Activated T-helper 2 cell treated with anti-CD3 and anti-CD28 coated beads, Interferon-gamma antibody, Interleukin-2, Interleukin-4, amounts not matched to agents 10 μg/mL and 5 μg/mL and 100 μg/mL, durations not matched to agents 14 hours and 24 hours and 36 hours (primary cell): ENCODE measurements around the gene PRPF40B. TPM values are rescaled to one million over a fixed set of nuclear protein-coding genes. Genes with fewer than 3 reads are reported as not detected.

Experiments used
- DNase-seq: peaks from one replicate; pipeline ENCODE4 v3.0.0; 2021; ENCODE audit warnings: low spot score
- H3K27ac Mint-ChIP-seq: one replicate; pipeline ENCODE4 v1.8.0; 2021; ENCODE audit warnings: mixed read lengths
- H3K27me3 Mint-ChIP-seq: one replicate; pipeline ENCODE4 v1.8.0; 2021; ENCODE audit warnings: low read depth, mixed read lengths
- H3K36me3 Mint-ChIP-seq: one replicate; pipeline ENCODE4 v1.8.0; 2021; ENCODE audit warnings: low read depth, mixed read lengths
- H3K4me1 Mint-ChIP-seq: one replicate; pipeline ENCODE4 v1.8.0; 2021; ENCODE audit warnings: low read depth, mixed read lengths
- H3K4me3 Mint-ChIP-seq: one replicate; pipeline ENCODE4 v1.8.0; 2021; ENCODE audit warnings: low read depth, mild to moderate bottlenecking, moderate library complexity, mixed read lengths
- H3K9me3 Mint-ChIP-seq: one replicate; pipeline ENCODE4 v1.8.0; 2021; ENCODE audit warnings: mixed read lengths
- intact Hi-C: fragments of 100-400 bp; cut with micrococcal nuclease; formaldehyde crosslinking; loops from one replicate; pipeline ENCODE4 v1.15.1; 2023
- total RNA-seq: library from RNA; stranded (reverse); gene quantifications from 2 replicates; pipeline ENCODE4 v1.2.3, GENCODE V29; 2022

PRPF40B gene
- total RNA-seq, 1 donor from 2014 or later, result 13.3 TPM

DNA sequence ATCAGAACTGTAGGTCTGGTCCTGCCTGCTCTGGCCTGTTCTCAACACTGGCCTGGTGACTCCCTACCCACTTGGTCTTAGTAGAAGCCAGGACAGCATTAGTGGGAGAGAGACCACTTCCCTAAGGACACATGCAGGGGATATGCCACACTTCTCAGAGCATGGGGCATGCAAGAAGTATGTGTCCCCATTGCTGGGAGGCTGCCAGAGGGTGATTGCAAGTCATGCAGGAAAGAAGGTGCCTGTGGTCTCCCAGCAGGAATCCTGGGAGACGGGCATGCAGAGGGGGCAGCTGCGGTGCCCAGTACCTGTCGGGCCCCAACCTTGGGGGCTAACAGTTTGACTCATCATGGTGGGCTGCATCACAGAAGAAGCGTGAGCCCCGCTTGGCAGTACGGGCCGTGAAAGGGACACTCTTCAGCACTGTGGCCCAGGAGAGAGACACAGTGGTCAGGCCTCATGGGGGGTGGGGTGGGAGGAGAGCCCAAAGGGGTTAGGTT, 23.0 kb downstream of the PRPF40B start:
- H3K9me3 Mint-ChIP-seq, result no peaks in the 10 kb centered on the region
- no peak for DNase-seq
- peaks cover 57% of the 10 kb centered on the region for H3K36me3 Mint-ChIP-seq
- no peaks in the 10 kb centered on the region for H3K27me3 Mint-ChIP-seq
- no peak overlapping the region for H3K4me3 Mint-ChIP-seq
- H3K27ac Mint-ChIP-seq, result no peak overlapping the region
- intact Hi-C loops, result no loop called here
- peaks cover 10% of the 10 kb centered on the region for H3K4me1 Mint-ChIP-seq

DNA sequence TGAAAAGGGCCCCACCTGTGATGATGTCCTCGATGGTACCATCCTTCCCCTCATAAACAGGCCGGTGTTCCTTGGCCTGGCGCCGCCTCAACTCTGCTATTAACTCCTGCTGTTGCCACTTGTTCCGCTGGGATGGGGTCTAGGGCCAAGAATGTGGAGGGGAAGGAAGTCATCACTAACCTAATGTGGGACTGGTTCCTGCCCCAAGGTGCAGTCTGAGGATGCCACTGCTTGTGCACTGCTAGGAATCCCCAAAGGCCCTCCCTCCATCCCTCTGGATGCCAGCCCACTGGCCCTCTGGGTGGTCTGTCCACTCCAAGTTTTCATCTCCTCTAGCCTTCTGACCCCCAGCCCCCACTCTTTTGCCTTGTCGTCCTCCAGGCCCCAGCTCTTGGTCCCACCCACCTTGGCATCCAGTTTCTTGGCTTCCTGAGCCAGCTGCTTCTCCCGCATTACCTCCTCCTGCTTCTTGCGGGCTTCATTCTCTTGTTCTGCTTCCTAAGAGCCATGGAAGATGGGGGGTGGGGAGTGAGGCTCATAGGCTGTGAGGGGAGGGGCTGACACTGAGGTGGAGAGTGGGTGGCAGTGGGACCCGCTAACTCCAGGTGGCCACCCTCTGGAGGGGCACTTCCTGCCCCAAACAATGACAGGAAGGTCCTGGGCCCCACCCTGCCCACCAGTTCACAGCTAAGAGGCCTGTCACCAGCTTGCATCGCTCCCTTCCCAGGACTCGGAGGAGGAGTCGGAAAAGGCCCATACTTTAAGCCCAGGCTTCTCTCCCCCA, 23.7 kb downstream of the PRPF40B start:
- no peaks in the 10 kb centered on the region for H3K9me3 Mint-ChIP-seq
- no peak overlapping the region for H3K4me3 Mint-ChIP-seq
- H3K27ac Mint-ChIP-seq, result no peak overlapping the region
- no peak for DNase-seq
- H3K36me3 Mint-ChIP-seq, result peaks cover 57% of the 10 kb centered on the region
- intact Hi-C loops, result no loop called here
- H3K4me1 Mint-ChIP-seq, result peaks cover 10% of the 10 kb centered on the region
- no peaks in the 10 kb centered on the region for H3K27me3 Mint-ChIP-seq

DNA sequence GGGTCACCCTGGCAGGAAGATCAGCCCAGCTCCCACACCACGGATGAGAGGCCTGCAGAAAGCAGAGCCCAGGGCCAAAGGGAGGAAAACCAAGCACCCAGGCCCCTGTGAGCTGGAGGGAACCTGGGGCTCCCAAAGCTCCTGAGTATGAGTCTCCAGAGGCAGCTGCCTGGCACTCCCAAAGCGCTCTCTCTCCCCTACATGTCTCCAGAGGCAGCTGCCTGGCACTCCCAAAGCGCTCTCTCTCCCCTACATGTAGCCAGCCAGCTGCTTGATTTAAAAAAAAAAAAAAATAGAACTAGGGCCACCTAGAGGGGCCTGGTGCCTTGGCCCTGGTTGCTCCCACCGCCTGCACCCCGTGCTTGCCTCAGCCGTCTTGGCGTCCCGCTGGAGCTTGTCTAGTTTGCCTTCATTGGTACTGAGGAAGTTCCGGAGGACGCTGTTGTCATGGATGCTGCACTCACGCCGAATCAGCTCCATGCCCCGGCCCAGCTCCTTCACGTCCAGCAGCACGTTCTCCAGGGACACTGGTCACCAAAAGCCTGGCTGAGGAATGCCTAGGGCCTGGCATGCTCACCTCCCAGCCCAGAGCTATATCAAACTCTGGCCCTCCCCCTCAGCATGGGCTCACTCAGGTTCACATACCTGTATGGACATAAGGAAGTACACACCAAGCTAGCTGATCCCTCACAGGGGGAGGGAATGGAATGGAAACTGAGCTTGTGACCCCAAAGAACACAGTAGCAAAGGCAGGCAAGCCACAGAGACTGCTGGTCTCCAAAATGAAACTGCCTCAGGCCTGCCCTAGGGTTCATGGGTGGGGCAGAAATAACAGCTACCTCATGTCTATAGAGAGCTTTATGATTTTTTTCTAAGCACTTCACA, 24.7 kb downstream of the PRPF40B start:
- Mint-ChIP-seq H3K4me1 (peaks cover 10% of the 10 kb centered on the region), H3K27me3 (no peaks in the 10 kb centered on the region), H3K27ac (no peak overlapping the region), H3K9me3 (no peaks in the 10 kb centered on the region), H3K36me3 (peaks cover 55% of the 10 kb centered on the region), H3K4me3 (no peak overlapping the region)
- intact Hi-C loops, result no loop called here
- no peak for DNase-seq

DNA sequence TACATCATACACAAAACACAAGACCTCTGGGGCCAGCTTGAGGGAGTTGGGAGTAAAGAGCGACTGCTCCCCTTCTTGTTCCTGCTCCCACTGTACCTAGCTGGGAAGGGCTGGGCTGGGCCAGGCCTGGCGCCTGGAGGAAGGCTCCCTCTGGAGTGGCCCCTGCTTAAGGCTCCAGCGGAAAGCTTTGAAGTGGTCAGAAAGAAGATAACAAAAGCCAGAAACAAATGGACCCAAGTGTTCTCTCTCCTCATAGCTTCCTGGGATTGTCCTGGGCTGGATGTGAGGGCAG, 25.3 kb downstream of the PRPF40B start:
- Mint-ChIP-seq H3K9me3 (no peaks in the 10 kb centered on the region), H3K27ac (no peak overlapping the region), H3K4me3 (no peak overlapping the region), H3K36me3 (peaks cover 53% of the 10 kb centered on the region), H3K27me3 (no peaks in the 10 kb centered on the region), H3K4me1 (peaks cover 10% of the 10 kb centered on the region)
- intact Hi-C loops, result no loop called here
- DNase-seq, result no peak

DNA sequence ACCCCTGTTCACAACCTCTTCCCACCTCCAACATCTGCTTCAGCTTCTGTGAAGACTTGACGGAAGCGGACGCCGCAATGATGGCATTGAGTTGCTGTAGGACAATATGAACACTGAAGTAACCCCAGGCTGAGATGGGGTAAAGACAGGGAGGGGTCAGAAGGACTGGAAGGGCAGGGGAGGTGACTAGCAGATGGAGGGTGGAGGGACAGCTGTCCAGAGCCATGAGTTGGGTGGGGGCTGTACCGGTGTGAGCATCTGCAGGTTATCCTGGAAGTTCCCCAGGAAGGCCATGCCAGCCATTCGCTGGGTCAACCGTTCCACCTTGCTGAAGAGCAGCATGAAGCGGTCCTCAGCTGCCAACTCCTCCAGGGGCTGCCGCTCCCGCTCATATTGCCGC, 26.1 kb downstream of the PRPF40B start:
- H3K36me3 Mint-ChIP-seq, result peaks cover 58% of the 10 kb centered on the region
- intact Hi-C loops, result no loop called here
- H3K4me1 Mint-ChIP-seq, result peaks cover 10% of the 10 kb centered on the region
- H3K27ac Mint-ChIP-seq, result no peak overlapping the region
- H3K27me3 Mint-ChIP-seq, result no peaks in the 10 kb centered on the region
- no peaks in the 10 kb centered on the region for H3K9me3 Mint-ChIP-seq
- no peak overlapping the region for H3K4me3 Mint-ChIP-seq
- no peak for DNase-seq

DNA sequence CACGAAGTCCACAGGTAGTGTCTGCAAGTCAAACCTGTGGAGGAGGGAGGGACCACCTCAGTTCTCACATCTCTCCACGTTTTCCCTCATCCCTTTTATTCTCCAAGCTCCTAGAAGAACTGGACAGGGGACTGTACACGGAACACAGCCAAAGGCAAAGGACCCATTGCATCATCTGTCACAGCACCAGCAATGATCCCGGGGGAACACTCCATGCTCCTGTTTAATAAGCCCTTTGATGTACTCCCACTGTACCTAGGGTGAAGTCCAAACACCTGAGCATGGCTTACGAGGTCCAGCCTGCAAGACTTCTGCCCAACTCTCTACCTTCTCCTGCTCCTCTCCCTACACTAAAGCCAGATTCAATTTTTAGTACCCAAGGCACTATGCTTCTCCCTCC, 26.5 kb downstream of the PRPF40B start:
- Mint-ChIP-seq H3K4me3 (no peak overlapping the region), H3K4me1 (peaks cover 6% of the 10 kb centered on the region), H3K9me3 (no peaks in the 10 kb centered on the region), H3K27me3 (no peaks in the 10 kb centered on the region), H3K27ac (no peak overlapping the region), H3K36me3 (peaks cover 58% of the 10 kb centered on the region)
- intact Hi-C loops, result no loop called here
- no peak for DNase-seq

DNA sequence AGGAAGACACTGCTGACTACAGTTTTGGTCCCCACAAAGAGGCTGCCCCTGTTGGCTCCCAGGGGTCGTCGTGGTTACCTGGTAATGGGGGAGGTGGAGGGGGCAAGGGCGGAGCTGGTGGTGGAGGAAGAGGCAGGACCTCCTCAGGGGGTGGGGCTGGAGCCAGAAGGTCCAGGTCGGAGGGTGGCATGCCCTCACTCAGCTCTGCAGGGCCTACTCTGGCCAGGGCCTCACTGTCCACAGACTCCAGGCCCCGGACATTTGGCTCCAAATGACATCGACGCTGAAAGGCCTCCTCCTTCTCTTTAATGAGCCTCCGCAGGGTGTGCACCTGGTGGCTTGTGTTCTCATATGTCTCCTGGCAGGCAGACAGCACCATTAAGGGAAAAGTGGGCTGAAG, 28.5 kb downstream of the PRPF40B start:
- intact Hi-C loops, result no loop called here
- no peaks in the 10 kb centered on the region for H3K9me3 Mint-ChIP-seq
- H3K4me1 Mint-ChIP-seq, result peaks cover 12% of the 10 kb centered on the region
- no peaks in the 10 kb centered on the region for H3K27me3 Mint-ChIP-seq
- H3K4me3 Mint-ChIP-seq, result no peak overlapping the region
- no peak for DNase-seq
- H3K36me3 Mint-ChIP-seq, result peaks cover 66% of the 10 kb centered on the region
- H3K27ac Mint-ChIP-seq, result no peak overlapping the region

DNA sequence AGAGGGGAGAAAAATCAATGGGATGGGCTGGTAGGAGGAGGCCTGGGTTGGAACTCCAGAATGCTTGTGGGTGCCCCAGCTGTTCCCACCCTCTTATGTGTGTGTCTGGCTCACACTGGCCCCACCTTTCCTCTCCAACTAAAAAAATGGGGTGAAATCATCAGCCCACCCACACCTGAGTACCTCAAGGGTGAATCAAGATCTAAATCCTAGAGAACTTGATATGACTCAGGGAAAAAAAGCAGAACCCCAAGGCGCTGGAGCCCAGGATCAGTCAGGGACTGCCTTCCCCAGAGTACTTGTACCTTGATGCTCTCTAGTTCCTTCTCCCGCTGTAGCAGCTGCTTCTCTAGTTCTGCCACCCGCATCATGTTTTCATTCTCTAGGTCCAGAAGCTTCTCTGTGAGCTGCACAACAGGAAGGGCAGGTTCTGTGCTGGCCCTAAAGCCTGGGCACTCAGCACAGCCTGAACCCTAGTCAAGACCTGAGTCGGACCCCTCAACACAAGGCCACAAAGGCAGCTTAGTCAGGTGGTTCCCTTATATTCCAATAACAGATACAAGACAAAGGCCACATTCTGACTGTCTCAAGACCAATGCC, 29.7 kb downstream of the PRPF40B start:
- Mint-ChIP-seq H3K36me3 (peaks cover 66% of the 10 kb centered on the region), H3K27ac (no peak overlapping the region), H3K9me3 (no peaks in the 10 kb centered on the region), H3K4me3 (no peak overlapping the region), H3K27me3 (no peaks in the 10 kb centered on the region), H3K4me1 (peaks cover 12% of the 10 kb centered on the region)
- DNase-seq, result no peak
- intact Hi-C loops, result no loop called here

DNA sequence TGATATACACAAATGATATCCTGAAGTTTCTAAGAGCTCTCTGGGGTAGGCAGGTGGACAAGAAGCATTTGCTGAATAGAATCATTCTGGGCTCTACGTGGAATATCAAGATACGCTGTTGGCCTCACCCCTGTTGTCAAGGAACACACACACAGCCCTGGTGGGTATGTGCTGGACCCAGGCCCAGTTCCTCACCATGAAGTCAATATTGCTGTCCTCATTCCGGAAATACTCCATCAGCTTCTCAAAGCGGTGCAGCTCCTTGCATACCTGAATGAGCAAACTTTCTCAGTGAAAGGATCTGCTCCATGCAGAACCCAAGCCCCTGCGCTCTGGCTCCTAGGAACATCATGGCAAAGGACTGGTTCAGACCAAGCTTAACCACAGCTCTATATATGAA, 31.4 kb downstream of the PRPF40B start:
- Mint-ChIP-seq H3K27me3 (no peaks in the 10 kb centered on the region), H3K4me1 (peaks cover 9% of the 10 kb centered on the region), H3K36me3 (peaks cover 62% of the 10 kb centered on the region), H3K4me3 (no peak overlapping the region), H3K9me3 (no peaks in the 10 kb centered on the region), H3K27ac (no peak overlapping the region)
- intact Hi-C loops, result no loop called here
- no peak for DNase-seq

DNA sequence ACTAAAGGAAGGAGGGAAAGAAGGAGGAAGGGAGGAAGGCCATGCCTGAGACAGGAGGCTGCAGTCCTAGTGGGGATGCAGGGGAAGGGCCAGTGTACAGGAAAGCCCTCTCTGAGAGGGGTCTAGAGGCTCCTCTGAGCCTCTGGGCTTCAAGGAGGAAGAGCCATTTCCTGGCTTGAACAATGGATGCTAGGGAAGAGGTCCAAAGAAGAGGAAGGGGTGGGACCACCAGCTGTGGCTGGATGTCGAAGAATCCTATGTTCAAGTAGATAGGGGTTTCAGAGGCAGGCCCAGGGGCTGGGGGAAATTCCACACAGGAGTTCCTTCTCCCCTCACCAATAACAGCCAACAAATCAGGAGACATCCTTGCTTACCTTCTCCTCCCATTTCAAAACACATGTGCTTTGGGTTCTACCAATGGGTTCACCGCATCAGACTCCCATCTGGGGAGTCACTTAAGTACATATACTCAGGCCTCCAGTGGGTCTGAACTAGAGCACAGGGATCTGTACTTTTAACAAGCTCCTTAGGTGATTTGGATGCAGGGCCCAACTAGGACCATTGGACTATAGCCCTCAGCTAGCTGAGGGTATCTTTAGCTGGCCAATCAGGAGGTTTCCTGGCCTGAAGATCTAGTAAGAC, 32.4 kb downstream of the PRPF40B start:
- no peaks in the 10 kb centered on the region for H3K27me3 Mint-ChIP-seq
- H3K36me3 Mint-ChIP-seq, result peaks cover 64% of the 10 kb centered on the region
- H3K4me1 Mint-ChIP-seq, result peaks cover 10% of the 10 kb centered on the region
- H3K4me3 Mint-ChIP-seq, result no peak overlapping the region
- no peaks in the 10 kb centered on the region for H3K9me3 Mint-ChIP-seq
- intact Hi-C loops, result no loop called here
- no peak for DNase-seq
- peak overlapping the region; percentile 19 for H3K27ac Mint-ChIP-seq

DNA sequence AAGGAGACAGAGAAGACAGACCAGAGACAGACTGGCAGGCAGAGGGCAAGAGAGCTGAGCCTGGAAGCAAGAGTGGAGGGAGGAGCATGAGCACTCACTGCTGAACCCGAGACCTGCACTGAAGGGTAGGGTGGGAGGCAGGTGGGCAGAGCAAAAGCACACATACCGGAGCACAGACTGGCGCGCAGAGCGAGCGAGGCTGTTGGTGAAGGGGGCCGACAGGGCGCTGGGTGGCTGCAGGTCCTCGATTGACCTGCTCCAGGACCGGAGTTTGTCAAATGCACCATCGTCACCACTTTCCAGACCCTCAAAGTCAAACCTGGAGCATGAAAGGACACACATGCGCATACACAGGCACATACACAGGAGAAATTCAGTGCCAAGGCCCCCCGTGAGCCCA, 34.9 kb downstream of the PRPF40B start:
- no peak overlapping the region for H3K4me3 Mint-ChIP-seq
- H3K36me3 Mint-ChIP-seq, result peaks cover 85% of the 10 kb centered on the region
- H3K27me3 Mint-ChIP-seq, result no peaks in the 10 kb centered on the region
- H3K9me3 Mint-ChIP-seq, result no peaks in the 10 kb centered on the region
- H3K4me1 Mint-ChIP-seq, result peaks cover 33% of the 10 kb centered on the region
- H3K27ac Mint-ChIP-seq, result peak overlapping the region; percentile 20
- DNase-seq, result no peak
- intact Hi-C loops, result no loop called here

DNA sequence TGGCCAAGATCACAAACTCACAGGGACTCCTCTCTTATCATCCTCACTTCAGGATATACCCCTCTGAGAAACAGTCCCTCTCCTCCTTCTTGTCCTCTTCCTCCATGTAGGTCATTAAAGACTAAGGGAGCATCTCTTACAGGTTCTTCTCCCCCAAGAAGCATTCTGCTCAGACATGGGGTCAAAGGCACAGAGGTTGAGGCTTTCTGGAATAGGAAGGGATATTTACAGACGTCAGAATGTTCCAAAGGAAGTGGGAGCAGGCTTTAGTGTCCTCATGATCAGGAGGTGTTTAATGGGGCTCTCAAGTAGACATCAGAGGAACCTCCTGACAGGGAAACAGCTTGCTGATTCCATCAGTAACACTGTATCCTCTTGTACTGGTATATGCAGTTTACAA, 36.4 kb downstream of the PRPF40B start:
- DNase-seq, result no peak
- Mint-ChIP-seq H3K27me3 (no peaks in the 10 kb centered on the region), H3K36me3 (peaks cover 80% of the 10 kb centered on the region), H3K4me3 (no peak overlapping the region), H3K9me3 (no peaks in the 10 kb centered on the region), H3K4me1 (peaks cover 46% of the 10 kb centered on the region), H3K27ac (no peak overlapping the region)
- intact Hi-C loops, result no loop called here
